Duodenal mucosa (tissue), 2 donors: ENCODE data around the gene SERTAD4.
"Not testable (repeated sequence)": the region's sequence is repeated elsewhere in the genome, so short reads cannot be mapped to it uniquely, and the experiment has no call there.

Experiments
- H3K27ac ChIP-seq: one replicate; pipeline ENCODE4 v1.7.0; 2013; ENCODE audit warnings: low read depth, low read length
- H3K27me3 ChIP-seq, 2 donors: one replicate each; pipeline ENCODE4 v1.7.0; 2013; ENCODE audit warnings: low read length in 2 of 2, control low read depth in 1 of 2; ENCODE audit not compliant: insufficient read depth in 2 of 2, control insufficient read depth in 1 of 2
- H3K36me3 ChIP-seq, 2 donors: one replicate each; pipeline ENCODE4 v1.7.0; 2013; ENCODE audit warnings: low read length in 2 of 2, control low read depth in 1 of 2; ENCODE audit not compliant: insufficient read depth in 2 of 2, control insufficient read depth in 1 of 2
- H3K4me1 ChIP-seq, 2 donors: one replicate each; pipeline ENCODE4 v1.7.0; 2013; ENCODE audit warnings: low read length in 2 of 2, control low read depth in 1 of 2; ENCODE audit not compliant: insufficient read depth in 2 of 2, control insufficient read depth in 1 of 2
- H3K4me3 ChIP-seq, 2 donors: one replicate each; pipeline ENCODE4 v1.7.0; 2013; ENCODE audit warnings: low read length in 2 of 2, low read depth in 1 of 2
- H3K9ac ChIP-seq, 2 donors: one replicate each; pipeline ENCODE4 v1.7.0; 2013; ENCODE audit warnings: low read length in 2 of 2, low read depth in 1 of 2
- H3K9me3 ChIP-seq, 2 donors: one replicate each; pipeline ENCODE4 v1.7.0; 2013; ENCODE audit warnings: low read length in 2 of 2, control low read depth in 1 of 2; ENCODE audit not compliant: control insufficient read depth in 1 of 2

SERTAD4 gene

DNA sequence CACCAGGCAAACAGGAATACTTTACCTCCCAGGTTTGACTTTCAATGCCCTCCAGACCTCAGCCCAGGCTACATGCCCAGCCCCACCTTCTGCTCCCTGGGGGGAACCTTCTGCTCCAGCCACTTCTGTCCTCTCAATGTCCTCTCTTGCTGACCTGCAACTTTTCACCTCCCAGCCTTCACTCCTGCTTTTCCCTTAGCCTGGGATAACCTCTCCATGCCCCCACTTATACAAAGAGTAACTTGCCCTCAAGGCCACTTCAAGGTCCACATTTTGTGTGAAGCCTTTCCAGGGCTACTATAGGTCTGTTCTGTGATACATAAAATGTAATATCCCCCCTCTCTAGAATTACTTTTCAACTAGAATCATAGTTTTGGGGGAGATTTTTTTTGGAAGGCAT is 21.7 kb downstream of the SERTAD4 start:
- Histone ChIP-seq H3K9me3 (no peaks in the 10 kb centered on the region), H3K4me1 (peaks cover 11 to 16% of the 10 kb centered on the region in 2 donors), H3K36me3 (no peaks in the 10 kb centered on the region), H3K27ac (no peak overlapping the region), H3K9ac (no peak overlapping the region), H3K27me3 (peaks cover 0 to 8% of the 10 kb centered on the region in 2 donors), H3K4me3 (no peak overlapping the region)

DNA sequence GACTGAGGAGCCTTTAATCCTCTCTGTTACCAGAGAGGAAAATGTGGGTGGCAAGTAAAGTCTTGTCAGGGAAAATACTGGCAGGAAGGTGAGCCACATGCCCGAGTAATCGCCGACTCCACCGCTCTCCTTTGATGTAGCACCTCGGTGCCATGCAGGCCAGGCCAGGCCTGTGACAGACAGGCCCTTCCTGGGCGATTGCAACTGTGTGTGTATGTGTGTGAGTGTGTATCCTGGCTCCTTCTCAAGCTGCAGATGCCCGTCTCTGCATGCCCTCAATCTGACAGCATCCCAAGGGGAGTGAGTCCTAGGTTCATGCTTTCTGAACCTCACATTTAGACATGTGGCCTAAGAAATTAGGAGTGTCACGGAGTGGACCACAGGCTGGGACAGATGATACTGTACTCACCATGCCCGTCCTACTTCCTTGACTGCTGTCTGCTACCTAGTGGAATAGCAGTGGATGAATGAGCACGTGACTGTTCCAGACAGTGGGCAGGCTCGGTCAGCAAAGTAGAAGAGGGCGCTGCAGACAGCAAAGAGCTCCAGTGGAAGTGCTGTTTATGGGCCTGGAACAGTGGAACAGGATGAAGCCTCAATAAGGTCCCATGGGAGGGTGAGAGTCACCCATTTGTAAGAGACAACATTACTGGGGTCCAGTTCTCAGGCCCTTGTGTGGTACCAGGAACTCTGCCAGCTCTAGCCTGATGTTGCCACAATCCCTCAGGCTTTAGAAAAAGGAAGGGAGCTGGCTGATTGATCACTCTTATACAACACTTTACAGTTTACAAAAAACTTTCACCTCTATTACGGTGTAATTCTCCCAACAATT is 25.3 kb downstream of the SERTAD4 start:
- no peaks in the 10 kb centered on the region for H3K36me3 ChIP-seq

DNA sequence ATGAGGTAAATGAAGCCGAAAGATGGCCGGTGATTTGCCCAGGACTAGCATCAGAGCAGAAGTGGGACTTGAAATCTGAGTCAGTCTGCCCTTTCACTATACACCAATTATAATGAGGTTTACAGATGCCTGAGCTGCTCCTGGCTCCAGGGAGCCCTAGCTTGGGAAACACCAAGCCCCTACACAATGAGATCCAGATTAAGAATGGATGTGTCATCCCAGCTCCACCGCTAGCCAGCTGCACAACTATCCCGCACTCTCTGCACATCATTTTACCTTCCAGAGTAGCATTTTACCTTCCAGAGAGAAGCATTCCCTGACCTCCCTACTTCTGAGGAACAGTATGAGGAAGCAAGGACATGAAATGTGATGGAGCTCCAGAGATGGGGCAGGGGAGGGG is 27.0 kb downstream of the SERTAD4 start:
- no peak overlapping the region for H3K4me3 ChIP-seq
- no peaks in the 10 kb centered on the region for H3K27me3 ChIP-seq
- H3K27ac ChIP-seq, result no peak overlapping the region
- H3K9me3 ChIP-seq, result no peaks in the 10 kb centered on the region
- H3K36me3 ChIP-seq, result no peaks in the 10 kb centered on the region
- no peak overlapping the region for H3K9ac ChIP-seq
- H3K4me1 ChIP-seq, result peaks cover 0 to 5% of the 10 kb centered on the region in 2 donors

More for the DNA sequence above, 25.3 kb downstream of the SERTAD4 start:
- peaks cover 0 to 3% of the 10 kb centered on the region in 2 donors for H3K4me1 ChIP-seq
- no peak overlapping the region for H3K27ac ChIP-seq
- no peaks in the 10 kb centered on the region for H3K9me3 ChIP-seq
- no peak overlapping the region for H3K9ac ChIP-seq
- peaks cover 0 to 8% of the 10 kb centered on the region in 2 donors for H3K27me3 ChIP-seq
- H3K4me3 ChIP-seq, result no peak overlapping the region

DNA sequence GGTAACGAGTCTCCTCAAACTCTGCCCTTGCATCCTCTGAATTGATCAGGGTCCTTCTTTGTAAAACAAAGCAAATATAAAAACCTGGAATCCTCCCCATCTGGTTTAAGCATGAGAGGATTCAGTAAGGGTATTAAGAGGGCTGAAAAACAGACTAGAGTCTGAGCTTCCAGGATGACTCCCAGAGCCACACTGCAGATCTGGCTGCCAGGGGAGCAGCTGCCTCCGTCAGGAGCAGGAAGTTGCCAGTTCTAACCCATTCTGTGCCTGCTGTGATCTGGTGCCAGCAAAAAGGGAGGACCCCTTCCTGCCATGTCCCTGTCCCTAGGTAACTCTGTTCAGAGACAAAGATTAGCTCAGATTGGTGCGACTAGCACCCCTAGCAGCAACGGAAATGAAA is 27.5 kb downstream of the SERTAD4 start:
- peaks cover 0 to 5% of the 10 kb centered on the region in 2 donors for H3K4me1 ChIP-seq
- no peak overlapping the region for H3K27ac ChIP-seq
- no peak overlapping the region for H3K9ac ChIP-seq
- H3K36me3 ChIP-seq, result no peaks in the 10 kb centered on the region
- no peaks in the 10 kb centered on the region for H3K27me3 ChIP-seq
- no peaks in the 10 kb centered on the region for H3K9me3 ChIP-seq
- no peak overlapping the region for H3K4me3 ChIP-seq

DNA sequence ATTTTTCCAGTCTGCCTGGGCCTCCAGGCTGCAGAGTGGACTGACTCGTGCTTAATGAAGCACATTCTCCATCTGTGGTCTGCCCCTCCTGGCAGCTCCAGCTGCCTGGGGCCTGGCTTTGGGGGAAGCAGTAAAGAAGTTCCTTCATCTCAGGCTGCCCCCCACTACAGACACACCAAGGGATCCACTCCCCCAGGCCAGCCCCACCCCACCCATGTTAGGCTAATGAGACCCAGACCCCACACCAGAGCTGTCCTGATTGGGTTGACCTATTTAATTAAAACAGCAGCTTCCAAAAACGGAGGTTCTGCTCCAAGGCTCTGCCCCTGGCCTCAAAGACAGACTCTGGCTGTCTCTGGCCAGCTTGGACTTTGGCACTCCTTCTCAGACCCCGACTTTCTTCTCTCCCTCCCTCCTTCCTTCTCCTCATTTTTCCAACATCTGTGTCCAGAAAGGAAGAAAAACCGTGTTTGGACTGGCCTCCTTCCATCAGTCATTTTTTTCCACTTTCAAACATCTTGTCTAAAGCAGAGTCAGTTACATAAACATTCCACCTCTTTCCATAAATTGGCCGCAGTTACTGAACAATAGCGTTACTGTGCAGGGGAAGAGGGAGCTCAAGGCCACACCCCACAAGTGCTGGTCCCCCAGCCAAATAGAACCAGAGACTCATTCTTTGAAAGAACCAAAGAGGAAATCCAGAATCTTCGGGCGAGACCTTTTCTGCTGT is 29.7 kb downstream of the SERTAD4 start:
- Histone ChIP-seq H3K4me3 (no peak overlapping the region), H3K9me3 (no peaks in the 10 kb centered on the region), H3K4me1 (peaks cover 0 to 5% of the 10 kb centered on the region in 2 donors), H3K36me3 (no peaks in the 10 kb centered on the region), H3K27ac (no peak overlapping the region), H3K27me3 (no peaks in the 10 kb centered on the region), H3K9ac (no peak overlapping the region)

DNA sequence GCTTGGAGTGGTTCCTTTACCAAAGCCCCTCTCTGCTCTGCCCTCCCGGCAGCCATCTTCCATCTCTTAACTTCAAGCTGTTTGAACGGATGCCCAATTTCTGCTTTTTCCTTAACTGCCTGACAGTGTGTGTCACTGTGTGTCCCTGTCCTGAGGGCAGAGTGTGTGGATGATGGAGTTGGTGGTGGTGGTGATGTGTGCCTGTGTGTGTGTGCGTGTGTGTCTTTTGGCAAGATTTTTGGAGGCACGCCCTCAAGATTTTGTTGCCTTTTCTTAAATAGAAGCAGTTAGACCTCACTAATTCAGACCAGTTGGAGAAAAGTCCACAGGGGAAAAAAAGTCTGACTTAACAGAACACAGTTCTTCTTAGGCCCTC is 30.3 kb downstream of the SERTAD4 start:
- no peaks in the 10 kb centered on the region for H3K9me3 ChIP-seq
- peaks cover 0 to 5% of the 10 kb centered on the region in 2 donors for H3K4me1 ChIP-seq
- no peaks in the 10 kb centered on the region for H3K27me3 ChIP-seq
- H3K27ac ChIP-seq, result no peak overlapping the region
- H3K36me3 ChIP-seq, result no peaks in the 10 kb centered on the region
- no peak overlapping the region for H3K9ac ChIP-seq
- no peak overlapping the region for H3K4me3 ChIP-seq

DNA sequence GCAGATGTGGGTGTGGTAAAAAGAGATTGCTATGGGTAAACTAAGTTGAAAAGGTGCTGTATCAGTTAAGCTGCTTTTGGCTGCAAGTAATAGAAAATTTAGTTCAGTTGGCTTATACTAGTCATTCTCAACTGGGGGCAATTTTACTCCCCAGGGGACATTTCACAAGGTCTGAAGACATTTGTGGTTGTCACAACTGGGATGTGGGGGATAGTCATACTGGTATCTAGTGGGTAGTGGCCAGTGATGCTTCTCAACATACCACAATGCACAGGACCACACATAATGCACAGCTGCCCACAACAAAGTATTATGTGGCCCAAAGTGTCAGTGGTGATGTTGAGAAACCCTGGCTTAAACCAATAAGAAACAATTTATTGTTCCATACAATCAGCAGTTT is 31.4 kb downstream of the SERTAD4 start:
- H3K27me3 ChIP-seq, result no peaks in the 10 kb centered on the region
- H3K9ac ChIP-seq, result no peak overlapping the region
- peaks cover 0 to 5% of the 10 kb centered on the region in 2 donors for H3K4me1 ChIP-seq
- no peak overlapping the region for H3K4me3 ChIP-seq
- no peaks in the 10 kb centered on the region for H3K9me3 ChIP-seq
- no peaks in the 10 kb centered on the region for H3K36me3 ChIP-seq
- H3K27ac ChIP-seq, result no peak overlapping the region

DNA sequence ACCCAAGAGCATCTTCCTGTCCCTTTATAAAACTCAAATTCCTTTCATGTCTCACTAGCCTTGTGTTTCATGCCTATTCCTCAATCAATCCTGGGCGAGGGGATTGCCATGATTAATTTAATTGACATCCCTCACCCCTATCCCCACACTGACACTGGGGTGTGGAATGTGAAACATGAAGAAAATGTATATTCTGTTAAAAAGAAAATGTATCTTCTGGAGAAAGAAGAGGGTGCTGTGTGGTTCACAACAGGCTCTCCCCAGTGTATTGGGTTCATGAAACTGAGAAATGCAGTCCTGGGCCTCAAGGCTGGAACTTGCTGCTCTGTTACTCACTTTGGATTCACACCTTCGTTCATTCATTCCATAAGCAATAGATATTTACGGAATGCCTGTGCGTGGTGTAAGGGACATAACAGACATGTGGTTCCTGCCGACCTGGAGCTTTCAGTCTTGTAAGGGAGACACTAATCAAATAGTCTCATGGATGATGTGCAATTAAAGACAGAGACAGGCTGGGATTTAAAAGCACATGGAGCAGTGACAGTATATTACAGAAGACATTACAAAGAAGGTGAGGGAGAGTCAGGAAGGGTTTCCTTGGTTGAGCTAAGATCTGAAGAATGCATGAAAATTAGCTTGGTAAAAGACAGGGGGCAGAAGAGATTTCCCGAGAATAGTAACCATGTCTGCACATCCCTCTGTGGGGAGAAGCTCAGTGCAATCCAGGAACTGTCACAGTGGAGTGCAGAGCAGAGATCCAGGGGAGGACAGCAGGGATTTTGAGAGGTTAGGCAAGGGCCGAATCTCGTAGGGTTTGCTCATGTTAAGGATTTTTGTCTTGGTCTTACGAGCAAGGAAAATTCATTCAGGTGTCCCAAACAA is 32.1 kb downstream of the SERTAD4 start:
- no peaks in the 10 kb centered on the region for H3K9me3 ChIP-seq
- no peak overlapping the region for H3K27ac ChIP-seq
- H3K27me3 ChIP-seq, result no peaks in the 10 kb centered on the region
- no peaks in the 10 kb centered on the region for H3K36me3 ChIP-seq
- H3K9ac ChIP-seq, result no peak overlapping the region
- no peak overlapping the region for H3K4me3 ChIP-seq
- H3K4me1 ChIP-seq, result peaks cover 0 to 5% of the 10 kb centered on the region in 2 donors

DNA sequence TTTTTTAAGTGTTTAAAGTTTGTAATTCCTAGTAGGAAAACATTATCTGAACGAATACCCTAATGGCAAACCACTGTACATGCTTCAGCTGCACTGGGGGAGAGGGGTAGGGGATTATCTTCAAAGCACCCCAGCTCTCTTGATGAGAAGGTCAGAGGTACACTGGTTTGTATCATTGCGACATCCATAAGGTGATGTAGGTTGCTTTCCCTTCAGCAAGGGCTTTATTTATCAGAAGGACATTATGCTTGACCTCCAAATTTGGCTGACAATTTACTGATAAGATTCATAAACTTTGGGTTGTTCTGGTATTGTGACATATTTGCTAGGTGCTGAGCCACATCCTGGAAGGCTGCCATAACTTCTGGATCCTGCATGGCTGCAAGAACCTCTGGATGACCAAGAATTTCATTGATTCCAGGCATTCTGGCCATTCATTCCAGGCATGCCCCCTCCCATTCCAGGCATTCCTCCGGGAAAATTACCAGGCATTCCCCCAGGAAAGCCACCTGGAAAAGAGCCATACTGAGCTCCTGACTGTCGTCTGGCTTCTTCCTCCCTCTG is 32.9 kb downstream of the SERTAD4 start:
- H3K36me3 ChIP-seq, H3K9ac ChIP-seq, H3K27ac ChIP-seq, H3K4me3 ChIP-seq, H3K9me3 ChIP-seq, H3K27me3 ChIP-seq, H3K4me1 ChIP-seq: not testable (repeated sequence)
